Endothelial cell of umbilical vein (primary cell): ENCODE results near the gene SLC26A11. TPM values are rescaled to one million over a fixed set of nuclear protein-coding genes. Genes with fewer than 3 reads are reported as not detected.
A peak's percentile ranks its signal among the peaks of the same experiment; 100 is the strongest.

Source experiments
- BruUV-seq: library from RNA; stranded (reverse); fragments of 400-500 nt; replicated peaks from 2 replicates; lab custom pipeline; 2021; lab: Mats Ljungman, UMichigan
- CTCF ChIA-PET: fragments of 300-600, 350-600 bp; sonication (Branson Sonifier 250); formaldehyde crosslinking; loops from one replicate; lab custom pipeline; 2021; ENCODE audit warnings: antibody characterized with exemption, inconsistent platforms; lab: Charles Lee
- POLR2A ChIA-PET: fragments of 300-600, 350-600 bp; sonication (Branson Sonifier 250); formaldehyde crosslinking; loops from one replicate; lab custom pipeline; 2021; ENCODE audit warnings: antibody characterized with exemption, inconsistent platforms; lab: Charles Lee
- DNase-seq: peaks from one replicate; pipeline ENCODE4 v3.0.0-alpha.2; 2011; ENCODE audit warnings: low read depth, low spot score
- FAIRE-seq: peaks from 2 replicates; lab custom pipeline; 2011; peaks lifted over from hg19 to GRCh38; lab: Jason Lieb, UNC
- H2AFZ ChIP-seq: 2 replicates; pipeline ENCODE4 v1.6.0; 2012; ENCODE audit warnings: low read depth, low read length, control low read depth, inconsistent platforms
- H3K27ac ChIP-seq: 2 replicates; pipeline ENCODE4 v1.5.1; 2011; ENCODE audit warnings: low read depth, mild to moderate bottlenecking, control low read depth, low read length, moderate library complexity; ENCODE audit not compliant: insufficient read depth
- H3K27me3 ChIP-seq, 2 experiments: 2 replicates each; pipeline versions ENCODE4 v1.6.0 to v1.6.1; 2011; ENCODE audit warnings: low read length in 2 of 2, mixed read lengths in 1 of 2; ENCODE audit not compliant: control insufficient read depth in 2 of 2, insufficient read depth in 2 of 2
- H3K36me3 ChIP-seq, 2 experiments: 2 replicates in 1 of 2; 3 replicates in 1 of 2; pipeline ENCODE4 v1.5.1; 2011; ENCODE audit warnings: low read length in 2 of 2, mild to moderate bottlenecking in 1 of 2, moderate library complexity in 1 of 2; ENCODE audit not compliant: control insufficient read depth in 2 of 2, insufficient read depth in 2 of 2; ENCODE audit errors: extremely low read depth in 1 of 2
- H3K4me1 ChIP-seq: 3 replicates; pipeline ENCODE4 v1.5.1; 2011; ENCODE audit warnings: mild to moderate bottlenecking, low read length; ENCODE audit not compliant: control insufficient read depth, insufficient read depth; ENCODE audit errors: extremely low read depth
- H3K4me2 ChIP-seq: 2 replicates; pipeline ENCODE4 v1.6.1; 2011; ENCODE audit warnings: low read length, control low read depth, mixed read lengths; ENCODE audit not compliant: insufficient read depth
- H3K4me3 ChIP-seq, 3 experiments: fragments of 200-600 bp in 1 of 3; sonication (generic), shearing (Covaris generic) in 1 of 3; replicated peaks in 1 of 3; 2 replicates each; pipeline ENCODE4 v1.5.1; 2011 to 2016; ENCODE audit warnings: control low read depth in 3 of 3, low read length in 3 of 3, mild to moderate bottlenecking in 2 of 3, inconsistent platforms in 1 of 3, low read depth in 1 of 3, moderate library complexity in 1 of 3; ENCODE audit not compliant: insufficient read depth in 1 of 3
- H3K79me2 ChIP-seq: 2 replicates; pipeline ENCODE4 v1.6.0; 2012; ENCODE audit warnings: low read length, inconsistent platforms; ENCODE audit not compliant: control insufficient read depth, insufficient read depth
- H3K9ac ChIP-seq: replicated peaks from 2 replicates; pipeline ENCODE3; 2011; ENCODE audit warnings: low read length, control low read depth; ENCODE audit not compliant: insufficient read depth; ENCODE audit errors: extremely low read depth
- H3K9me1 ChIP-seq: replicated peaks from 3 replicates; pipeline ENCODE4 v1.6.0; 2011; ENCODE audit warnings: mild to moderate bottlenecking, low read length; ENCODE audit not compliant: control insufficient read depth, insufficient read depth; ENCODE audit errors: extremely low read depth
- H3K9me3 ChIP-seq: replicated peaks from 2 replicates; pipeline ENCODE4 v1.5.1; 2012; ENCODE audit warnings: low read length, inconsistent platforms; ENCODE audit not compliant: control insufficient read depth, insufficient read depth
- H4K20me1 ChIP-seq: replicated peaks from 2 replicates; pipeline ENCODE3; 2011; ENCODE audit warnings: mild to moderate bottlenecking, low read length; ENCODE audit not compliant: control insufficient read depth, insufficient read depth; ENCODE audit errors: extremely low read depth
- EZH2 ChIP-seq: IDR thresholded peaks from 2 replicates; pipeline ENCODE4 v1.6.1; 2012; ENCODE audit warnings: borderline replicate concordance, low read depth, mild to moderate bottlenecking, moderate library complexity, low read length, inconsistent platforms; ENCODE audit not compliant: severe bottlenecking
- FOS ChIP-seq: IDR thresholded peaks from 2 replicates; pipeline ENCODE4 v1.6.1; 2011; ENCODE audit warnings: mild to moderate bottlenecking, low read length, moderate library complexity, borderline replicate concordance; ENCODE audit not compliant: insufficient read depth
- GATA2 ChIP-seq: IDR thresholded peaks from 2 replicates; pipeline ENCODE4 v1.7.0; 2011; ENCODE audit warnings: low read depth, mild to moderate bottlenecking, moderate library complexity, mixed read lengths, low read length; ENCODE audit not compliant: insufficient read length, insufficient read depth
- JUN ChIP-seq: IDR thresholded peaks from 2 replicates; pipeline ENCODE4 v1.6.1; 2011; ENCODE audit warnings: borderline replicate concordance, low read depth; ENCODE audit not compliant: insufficient read length, insufficient read depth
- MYC ChIP-seq: IDR thresholded peaks from one replicate; pipeline ENCODE4 v1.6.1; 2011; ENCODE audit warnings: mild to moderate bottlenecking, low read depth, low read length
- POLR2A ChIP-seq: IDR thresholded peaks from 2 replicates; pipeline ENCODE4 v1.6.1; 2012; ENCODE audit warnings: low read depth, mild to moderate bottlenecking, control low read depth, low read length
- POLR2AphosphoS5 ChIP-seq: IDR thresholded peaks from 2 replicates; pipeline ENCODE4 v1.6.1; 2012; ENCODE audit warnings: low read depth, mild to moderate bottlenecking, control low read depth, low read length, moderate library complexity; ENCODE audit not compliant: insufficient read depth
- dilution Hi-C: fragments of 300-500 bp; cut with MboI; formaldehyde crosslinking; loops from one replicate; pipeline ENCODE4 v1.15.0; 2019; ENCODE audit warnings: low sequenced_read_pairs; ENCODE audit not compliant: extremely low pct_ligation_motif_present
- intact Hi-C: fragments of 100-400 bp; cut with micrococcal nuclease; formaldehyde crosslinking; loops from one replicate; pipeline ENCODE4 v1.10.0; 2022
- polyA plus RNA-seq, 4 experiments: library from polyadenylated mRNA; depleted of rRNA in 3 of 4; stranded (reverse) in 3 of 4; unstranded in 1 of 4; fragments of >200 nt; gene quantifications; 2 replicates each; pipeline versions ENCODE4 v1.2.1 to v1.2.3, GENCODE V29; 2011 to 2012; ENCODE audit warnings: missing spikeins in 1 of 4
- total RNA-seq: library from RNA; stranded (reverse); gene quantifications from 2 replicates; pipeline ENCODE4 v1.2.3, GENCODE V29; 2021
- TF ChIP-seq, protein P1 (sequence below): IDR thresholded peaks from 2 replicates; pipeline ENCODE4 v1.6.1; 2011; ENCODE audit not compliant: insufficient read depth, insufficient read length
- TF ChIP-seq, protein P2 (sequence below), 2 donors: IDR thresholded peaks; 1 replicate in 1 of 2; 2 replicates in 1 of 2; pipeline ENCODE4 v1.5.1; 2011; ENCODE audit warnings: low read length in 2 of 2, mild to moderate bottlenecking in 2 of 2, moderate library complexity in 2 of 2, control low read depth in 1 of 2, inconsistent platforms in 1 of 2, low read depth in 1 of 2; ENCODE audit not compliant: insufficient read depth in 1 of 2; ENCODE audit errors: extremely low read depth in 1 of 2

Gene SLC26A11
- total and polyA plus RNA-seq, 2 donors (not counting 3 experiments of a cell fraction or from before 2014, with no cell fraction given): 25.2 to 33.0 TPM

GRCh38 chr17:80177986-80178595 lies 42.1 kb upstream of the SLC26A11 start:
- Histone ChIP-seq H3K4me2 (peak overlapping the region; percentile 14), H3K9me1 (no peaks in the 10 kb centered on the region), H3K27ac (no peak overlapping the region), H3K79me2 (no peaks in the 10 kb centered on the region), H4K20me1 (no peaks in the 10 kb centered on the region), H2AFZ (no peak overlapping the region), H3K36me3 (no peaks in the 10 kb centered on the region), H3K4me3 (no peak overlapping the region), H3K4me1 (peaks cover 7% of the 10 kb centered on the region), H3K9ac (no peak overlapping the region), H3K9me3 (no peaks in the 10 kb centered on the region), H3K27me3 (peaks cover 13 to 18% of the 10 kb centered on the region in 2 experiments)
- TF ChIP-seq GATA2: no peak
- TF ChIP-seq, protein P1, sequence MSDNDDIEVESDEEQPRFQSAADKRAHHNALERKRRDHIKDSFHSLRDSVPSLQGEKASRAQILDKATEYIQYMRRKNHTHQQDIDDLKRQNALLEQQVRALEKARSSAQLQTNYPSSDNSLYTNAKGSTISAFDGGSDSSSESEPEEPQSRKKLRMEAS: peak; percentile 4
- peak; percentile 39 for DNase-seq
- POLR2A ChIA-PET: no interaction called here
- CTCF ChIA-PET: interaction anchor here (1.0 to 3.9 kb wide), 6 partner anchors 9 to 183 kb away, joined by 3 to 18 read pairs (median 4); partner anchors contain the start of gene GAA
- peak; percentile 96 for FAIRE-seq
- dilution Hi-C loops (no loop called here), intact Hi-C loops (loop anchor here (1.0 kb wide), 1 partner anchor 31 kb away; the partner anchor contains the start of gene EIF4A3)
- no TSS peak for BruUV-seq

DNA sequence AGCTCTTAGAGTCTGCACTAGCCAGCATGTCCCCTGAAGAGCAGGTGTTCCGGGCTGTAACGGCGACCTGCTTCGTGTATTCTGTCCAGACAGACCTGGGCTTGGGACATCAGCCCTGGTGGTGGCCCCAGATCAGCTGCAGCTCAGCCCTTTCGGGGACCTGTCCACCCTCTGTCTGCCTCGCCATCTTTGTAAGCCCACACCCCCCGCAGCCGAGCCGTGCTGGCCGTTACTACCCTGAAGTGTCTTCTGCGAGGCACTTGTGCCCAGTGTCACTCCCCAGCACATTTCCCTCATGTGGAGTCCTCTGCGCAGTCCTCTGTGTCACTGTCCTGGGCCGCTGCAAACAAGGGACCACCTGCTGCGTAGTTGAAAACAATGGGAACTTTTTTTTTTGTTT lies 40.0 kb upstream of the SLC26A11 start:
- no peak overlapping the region for H3K4me2 ChIP-seq
- H3K36me3 ChIP-seq: no peaks in the 10 kb centered on the region
- DNase-seq: no peak
- dilution Hi-C loops: no loop called here
- no TSS peak for BruUV-seq
- H3K9ac ChIP-seq: no peak overlapping the region
- POLR2A ChIA-PET: no interaction called here
- H3K4me1 ChIP-seq: peaks cover 7% of the 10 kb centered on the region
- H4K20me1 ChIP-seq: no peaks in the 10 kb centered on the region
- no peak for FAIRE-seq
- TF ChIP-seq, protein P1: no peak
- TF ChIP-seq FOS (no peak), MYC (no peak), POLR2AphosphoS5 (no peak), GATA2 (no peak), JUN (no peak), EZH2 (no peak), POLR2A (no peak)
- TF ChIP-seq, protein P2, sequence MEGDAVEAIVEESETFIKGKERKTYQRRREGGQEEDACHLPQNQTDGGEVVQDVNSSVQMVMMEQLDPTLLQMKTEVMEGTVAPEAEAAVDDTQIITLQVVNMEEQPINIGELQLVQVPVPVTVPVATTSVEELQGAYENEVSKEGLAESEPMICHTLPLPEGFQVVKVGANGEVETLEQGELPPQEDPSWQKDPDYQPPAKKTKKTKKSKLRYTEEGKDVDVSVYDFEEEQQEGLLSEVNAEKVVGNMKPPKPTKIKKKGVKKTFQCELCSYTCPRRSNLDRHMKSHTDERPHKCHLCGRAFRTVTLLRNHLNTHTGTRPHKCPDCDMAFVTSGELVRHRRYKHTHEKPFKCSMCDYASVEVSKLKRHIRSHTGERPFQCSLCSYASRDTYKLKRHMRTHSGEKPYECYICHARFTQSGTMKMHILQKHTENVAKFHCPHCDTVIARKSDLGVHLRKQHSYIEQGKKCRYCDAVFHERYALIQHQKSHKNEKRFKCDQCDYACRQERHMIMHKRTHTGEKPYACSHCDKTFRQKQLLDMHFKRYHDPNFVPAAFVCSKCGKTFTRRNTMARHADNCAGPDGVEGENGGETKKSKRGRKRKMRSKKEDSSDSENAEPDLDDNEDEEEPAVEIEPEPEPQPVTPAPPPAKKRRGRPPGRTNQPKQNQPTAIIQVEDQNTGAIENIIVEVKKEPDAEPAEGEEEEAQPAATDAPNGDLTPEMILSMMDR (IDR thresholded peaks at IDR 0.05; ENCODE audit: extremely low read depth in 1 of 2, insufficient read depth in 1 of 2, low read depth in 1 of 2, low read length in 2 of 2): no peak
- no peak overlapping the region for H2AFZ ChIP-seq
- CTCF ChIA-PET: interaction anchor here (3.9 kb wide), 1 partner anchor 16 kb away, joined by 18 read pairs; no protein-coding TSS in a partner anchor
- H3K27me3 ChIP-seq: peaks cover 13% of the 10 kb centered on the region in 2 experiments
- no peaks in the 10 kb centered on the region for H3K9me3 ChIP-seq
- no peaks in the 10 kb centered on the region for H3K79me2 ChIP-seq
- intact Hi-C loops: no loop called here
- no peak overlapping the region for H3K27ac ChIP-seq
- H3K9me1 ChIP-seq: no peaks in the 10 kb centered on the region
- H3K4me3 ChIP-seq: no peak overlapping the region
